Pancreas (tissue), 10 donors: ENCODE results near the gene AANAT. TPM values are rescaled to one million over a fixed set of nuclear protein-coding genes. Genes with fewer than 3 reads are reported as not detected.

Source experiments
- ATAC-seq, 4 donors: fragments of 200-7000 bp; cut with Tn5 transposase; one replicate each; pipeline versions ENCODE4 v1.8.0 to v1.9.1; 2020; ENCODE audit warnings: mild to moderate bottlenecking in 4 of 4, moderate library complexity in 4 of 4
- DNase-seq, 6 donors: peaks; one replicate each; pipeline ENCODE4 v3.0.0-alpha.2; 2020
- FAIRE-seq: peaks from 2 replicates; lab custom pipeline; 2012; peaks lifted over from hg19 to GRCh38; lab: Jason Lieb, UNC
- H3K27ac ChIP-seq, 4 donors: fragments of 200-600 bp; sonication (generic); 1 replicate in 3 of 4; 2 replicates in 1 of 4; pipeline versions ENCODE4 v1.5.0 to v1.8.0; 2020
- H3K27me3 ChIP-seq, 4 donors: fragments of 200-600 bp; one replicate each; pipeline ENCODE4 v1.8.0; 2021
- H3K36me3 ChIP-seq, 3 donors: fragments of 200-600 bp; sonication (generic) in 1 of 3; one replicate each; pipeline versions ENCODE4 v1.5.0 to v1.8.0; 2020 to 2021
- H3K4me1 ChIP-seq, 3 donors: fragments of 200-600 bp; one replicate each; pipeline ENCODE4 v1.8.0; 2021
- H3K4me3 ChIP-seq, 4 donors: fragments of 200-600 bp; sonication (generic) in 2 of 4; one replicate each; pipeline versions ENCODE4 v1.5.0 to v1.8.0; 2020 to 2021
- H3K9me3 ChIP-seq, 4 donors: fragments of 200-600 bp; one replicate each; pipeline ENCODE4 v1.8.0; 2021
- CTCF ChIP-seq, 4 donors: fragments of 200-600 bp; sonication (generic) in 3 of 4; IDR thresholded peaks; one replicate each; pipeline versions ENCODE4 v1.5.0 to v1.8.0; 2021; ENCODE audit warnings: antibody characterized with exemption in 4 of 4
- WGBS, 2 donors: extraction: QIAGEN DNeasy Blood & Tissue Kit; methylation state at CpG; one replicate each; pipeline ENCODE4 v1.1.7; 2013; 5-methylcytosine and 5-hydroxymethylcytosine counted together
- intact Hi-C, 3 donors: fragments of 100-400 bp; cut with DNase I; formaldehyde crosslinking; loops; one replicate each; pipeline versions ENCODE4 v1.11.1 to v1.14.2; 2022
- polyA plus RNA-seq, 2 donors: library from polyadenylated mRNA; stranded (reverse); fragments of 200-250 nt; gene quantifications; one replicate each; pipeline ENCODE4 v1.2.3, GENCODE V29; 2013
- total RNA-seq, 6 donors: library from RNA; stranded (reverse); fragmentation: NEBNext Ultra II Directional in 4 of 6; extraction: Animal tissue kit (Norgen Biotek cat#: 25700) in 4 of 6; gene quantifications; one replicate each; pipeline versions ENCODE4 v1.2.1 to v1.2.4, GENCODE V29; 2021 to 2023
- donor health status: healthy with polysubstance abuse.
- donor health status: DM: no; HTN: no; CAD: no; lungs with moderate emphysema.
- donor health status: DM: no; HTN: no; CAD: no.
- donor health status: control.
- donor health status: control.
- donor health status: Bipolar disorder and iron deficiency.
- donor health status: DM: yes; HTN: yes; CAD: no.
- donor health status: DM: no; HTN: no; CAD: no.
- donor health status: DM: no; HTN: no; CAD: no.
- donor health status: DM: yes; HTN: yes; CAD: no.

The AANAT gene
- total and polyA plus RNA-seq, 8 donors: 0.16 to 0.23 TPM; not detected in 6

- FAIRE-seq (no peak), ATAC-seq (peak; percentile 39 to 66 (median 60)), DNase-seq (peak; percentile 83 to 95 (median 86))
- no peaks in the 10 kb centered on the region for H3K36me3 ChIP-seq
- H3K4me3 ChIP-seq: peak overlapping the region in 2 of 4 donors; percentile 9 to 32
- peak overlapping the region; percentile 66 to 94 (median 82) for H3K27ac ChIP-seq
- H3K27me3 ChIP-seq: no peaks in the 10 kb centered on the region
- intact Hi-C loops: no loop called here
- no peak for TF ChIP-seq CTCF (IDR thresholded peaks at IDR 0.05)
- WGBS, 2 donors: 5 to 8% methylated on average over 31 of the region's 31 CpGs
- H3K9me3 ChIP-seq: no peaks in the 10 kb centered on the region
- H3K4me1 ChIP-seq: peaks cover 29 to 38% (median 37%) of the 10 kb centered on the region in 3 donors
These were observed 30.8 kb downstream of the AANAT start for GRCh38 chr17:76497979-76498875.

DNA sequence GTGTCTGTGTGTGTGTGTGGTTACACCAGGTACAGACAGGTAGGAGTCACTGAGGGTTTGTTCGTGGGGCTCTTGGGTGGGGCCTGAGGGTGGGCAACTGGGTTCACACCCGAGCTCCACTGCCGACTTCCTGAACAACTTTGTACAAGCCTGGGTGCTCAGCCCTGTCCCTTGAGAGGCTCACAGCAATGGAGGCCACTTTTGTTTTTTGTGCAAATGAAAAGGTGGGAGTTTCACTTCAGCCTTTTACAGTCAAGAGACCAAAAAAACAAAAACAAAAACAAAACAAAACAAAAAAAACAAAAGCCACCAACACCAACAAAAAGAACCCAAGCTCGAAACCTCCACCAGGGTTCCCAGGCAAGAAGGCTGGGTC, 31.5 kb downstream of the AANAT start:
- H3K27me3 ChIP-seq: no peaks in the 10 kb centered on the region
- ATAC-seq: no peak
- TF ChIP-seq CTCF (IDR thresholded peaks at IDR 0.05): no peak
- no peaks in the 10 kb centered on the region for H3K9me3 ChIP-seq
- no peaks in the 10 kb centered on the region for H3K36me3 ChIP-seq
- WGBS, 2 donors: 42 to 53% methylated on average over 4 of the region's 4 CpGs
- intact Hi-C loops: no loop called here
- DNase-seq: peak in 1 of 6 donors; percentile 15
- peak overlapping the region in 2 of 4 donors; percentile 83 to 92 for H3K4me3 ChIP-seq
- peak overlapping the region; percentile 3 to 94 (median 82) for H3K27ac ChIP-seq
- FAIRE-seq: no peak
- H3K4me1 ChIP-seq: peaks cover 29 to 38% (median 38%) of the 10 kb centered on the region in 3 donors

DNA sequence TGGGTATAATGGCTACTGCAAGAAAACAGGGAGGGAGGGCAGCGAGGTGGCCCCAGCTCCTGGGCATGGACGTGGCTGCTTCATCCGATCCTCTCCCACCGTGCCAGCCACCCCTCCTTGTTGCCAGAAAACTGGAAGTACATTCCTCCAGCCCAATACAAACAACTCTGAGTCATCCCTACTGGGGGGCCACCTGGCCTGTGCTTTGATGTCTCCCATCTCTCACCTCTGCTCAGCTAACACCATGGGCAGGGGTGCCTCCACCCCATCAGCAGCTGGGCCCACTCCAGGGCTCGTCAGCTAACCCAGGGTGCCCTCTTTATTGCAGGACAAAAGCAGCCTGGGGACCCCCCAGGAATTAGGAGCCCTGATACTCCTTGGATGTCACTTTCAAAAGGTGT, 31.9 kb downstream of the AANAT start:
- no peaks in the 10 kb centered on the region for H3K36me3 ChIP-seq
- WGBS, 2 donors: 31 to 37% methylated on average over 5 of the region's 5 CpGs
- no peaks in the 10 kb centered on the region for H3K9me3 ChIP-seq
- FAIRE-seq (no peak), ATAC-seq (peak in 2 of 4 donors; percentile 0), DNase-seq (peak in 3 of 6 donors; percentile 37 to 49 (median 45))
- peak overlapping the region in 2 of 4 donors; percentile 83 to 92 for H3K4me3 ChIP-seq
- no peaks in the 10 kb centered on the region for H3K27me3 ChIP-seq
- peaks cover 29 to 38% (median 38%) of the 10 kb centered on the region in 3 donors for H3K4me1 ChIP-seq
- intact Hi-C loops: no loop called here
- TF ChIP-seq CTCF (IDR thresholded peaks at IDR 0.05): no peak
- H3K27ac ChIP-seq: peak overlapping the region in 3 of 4 donors; percentile 3 to 94 (median 92)

- peaks cover 29 to 38% (median 38%) of the 10 kb centered on the region in 3 donors for H3K4me1 ChIP-seq
- 19 to 20% methylated on average over 17 of the region's 17 CpGs for WGBS, 2 donors
These were observed 32.8 kb downstream of the AANAT start for GRCh38 chr17:76500074-76500746.

More at GRCh38 chr17:76500074-76500746, 32.8 kb downstream of the AANAT start:
- Histone ChIP-seq H3K27me3 (no peaks in the 10 kb centered on the region), H3K27ac (peak overlapping the region; percentile 74 to 94 (median 90)), H3K9me3 (no peaks in the 10 kb centered on the region), H3K4me3 (peak overlapping the region; percentile 66 to 92 (median 83)), H3K36me3 (no peaks in the 10 kb centered on the region)
- intact Hi-C loops: loop anchor here in 1 of 3 donors (10.0 kb wide), 1 partner anchor 95 kb away; no protein-coding TSS in a partner anchor
- no peak for ATAC-seq
- no peak for FAIRE-seq
- peak in 2 of 6 donors; percentile 33 to 47 for DNase-seq
- no peak for TF ChIP-seq CTCF (IDR thresholded peaks at IDR 0.05)
